Lung (tissue), 12 donors: Measurements from ENCODE around the gene RIOX2. TPM values are rescaled to one million over a fixed set of nuclear protein-coding genes. Genes with fewer than 3 reads are reported as not detected.

Experiments
- ATAC-seq: fragments of 200-7000 bp; cut with Tn5 transposase; one replicate; pipeline ENCODE4 v1.9.1; 2020; ENCODE audit warnings: moderate number of reproducible peaks; ENCODE audit not compliant: insufficient read depth, low FRiP score
- DNase-seq, 3 donors: peaks; one replicate each; pipeline ENCODE4 v3.0.0-alpha.2; 2013 to 2017
- H3K27ac ChIP-seq, 2 donors: one replicate each; pipeline ENCODE4 v1.5.1; 2013; ENCODE audit warnings: mild to moderate bottlenecking in 2 of 2, moderate library complexity in 2 of 2, control low read depth in 1 of 2, inconsistent platforms in 1 of 2, low read depth in 1 of 2, low read length in 1 of 2
- H3K27me3 ChIP-seq, 3 donors: one replicate each; pipeline ENCODE4 v1.5.1; 2013; ENCODE audit warnings: low read length in 2 of 3; ENCODE audit not compliant: control insufficient read depth in 3 of 3, insufficient read depth in 3 of 3
- H3K36me3 ChIP-seq, 4 donors: one replicate each; pipeline ENCODE4 v1.5.1; 2013; ENCODE audit warnings: low read length in 4 of 4, mild to moderate bottlenecking in 1 of 4, moderate library complexity in 1 of 4; ENCODE audit not compliant: control insufficient read depth in 4 of 4, insufficient read depth in 4 of 4
- H3K4me1 ChIP-seq, 5 donors: one replicate each; pipeline ENCODE4 v1.5.1; 2013; ENCODE audit warnings: low read length in 5 of 5, mild to moderate bottlenecking in 2 of 5, moderate library complexity in 1 of 5; ENCODE audit not compliant: control insufficient read depth in 5 of 5, insufficient read depth in 5 of 5
- H3K4me3 ChIP-seq: one replicate; pipeline ENCODE4 v1.5.1; 2013; ENCODE audit warnings: mild to moderate bottlenecking, control low read depth, moderate library complexity
- H3K9ac ChIP-seq, 2 donors: one replicate each; pipeline ENCODE4 v1.5.1; 2013; ENCODE audit warnings: low read length in 2 of 2, control low read depth in 1 of 2; ENCODE audit not compliant: insufficient read depth in 1 of 2
- H3K9me3 ChIP-seq, 4 donors: one replicate each; pipeline ENCODE4 v1.5.1; 2013; ENCODE audit warnings: low read length in 3 of 4, mild to moderate bottlenecking in 1 of 4, moderate library complexity in 1 of 4; ENCODE audit not compliant: control insufficient read depth in 4 of 4, insufficient read depth in 3 of 4
- WGBS, 2 donors: extraction: QIAGEN DNeasy Blood & Tissue Kit; methylation state at CpG; one replicate each; pipeline ENCODE4 v1.1.7; 2013; 5-methylcytosine and 5-hydroxymethylcytosine counted together
- polyA plus RNA-seq, 2 donors: library from polyadenylated mRNA; stranded (reverse); fragments of 200-250 nt; gene quantifications; one replicate each; pipeline ENCODE4 v1.2.1, GENCODE V29; 2013
- total RNA-seq, 2 donors: library from RNA; depleted of rRNA in 1 of 2; stranded (reverse); fragments of >200 nt in 1 of 2; gene quantifications; one replicate each; pipeline ENCODE4 v1.2.1, GENCODE V29; 2014 to 2021
- TF ChIP-seq, protein P1 (sequence below): IDR thresholded peaks from 2 replicates; pipeline ENCODE4 v1.5.1; 2012; ENCODE audit warnings: mild to moderate bottlenecking; ENCODE audit errors: control extremely low read depth, extremely low read depth
- donor health status: control.
- donor health status: control.
- donor health status: Bipolar disorder and iron deficiency.
- donor health status: healthy.
- donor health status: DM: yes; HTN: yes; CAD: no.

Gene RIOX2
- total and polyA plus RNA-seq, 4 donors, result 16.3 to 41.3 (median 22.2) TPM

DNA sequence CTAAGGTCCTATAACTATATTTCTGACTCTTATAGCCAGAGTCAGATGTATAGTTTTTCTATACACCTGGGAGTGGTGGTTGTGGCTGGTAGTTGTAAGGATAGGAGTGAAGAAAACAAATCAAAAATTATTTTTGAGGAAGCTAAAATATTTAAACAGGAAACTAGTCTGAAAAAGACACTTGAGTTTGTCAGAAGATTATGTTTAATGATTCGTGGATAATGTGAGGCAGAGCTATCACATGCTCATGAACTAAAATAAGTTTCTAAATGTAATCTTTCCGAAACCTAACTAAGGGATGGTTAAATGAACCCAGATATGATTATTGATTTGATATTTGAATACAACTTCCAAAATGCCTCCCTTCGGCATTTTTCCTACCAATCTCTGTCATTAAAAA lies 32.5 kb upstream of the RIOX2 start:
- TF ChIP-seq, protein P1, sequence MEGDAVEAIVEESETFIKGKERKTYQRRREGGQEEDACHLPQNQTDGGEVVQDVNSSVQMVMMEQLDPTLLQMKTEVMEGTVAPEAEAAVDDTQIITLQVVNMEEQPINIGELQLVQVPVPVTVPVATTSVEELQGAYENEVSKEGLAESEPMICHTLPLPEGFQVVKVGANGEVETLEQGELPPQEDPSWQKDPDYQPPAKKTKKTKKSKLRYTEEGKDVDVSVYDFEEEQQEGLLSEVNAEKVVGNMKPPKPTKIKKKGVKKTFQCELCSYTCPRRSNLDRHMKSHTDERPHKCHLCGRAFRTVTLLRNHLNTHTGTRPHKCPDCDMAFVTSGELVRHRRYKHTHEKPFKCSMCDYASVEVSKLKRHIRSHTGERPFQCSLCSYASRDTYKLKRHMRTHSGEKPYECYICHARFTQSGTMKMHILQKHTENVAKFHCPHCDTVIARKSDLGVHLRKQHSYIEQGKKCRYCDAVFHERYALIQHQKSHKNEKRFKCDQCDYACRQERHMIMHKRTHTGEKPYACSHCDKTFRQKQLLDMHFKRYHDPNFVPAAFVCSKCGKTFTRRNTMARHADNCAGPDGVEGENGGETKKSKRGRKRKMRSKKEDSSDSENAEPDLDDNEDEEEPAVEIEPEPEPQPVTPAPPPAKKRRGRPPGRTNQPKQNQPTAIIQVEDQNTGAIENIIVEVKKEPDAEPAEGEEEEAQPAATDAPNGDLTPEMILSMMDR, result no peak
- no peak overlapping the region for H3K9ac ChIP-seq
- H3K4me1 ChIP-seq, result peaks cover 0 to 9% (median 0%) of the 10 kb centered on the region in 5 donors
- ATAC-seq (no peak), DNase-seq (no peak)
- no peak overlapping the region for H3K4me3 ChIP-seq
- 70 to 76% methylated on average over 3 of the region's 3 CpGs for WGBS, 2 donors
- H3K36me3 ChIP-seq, result no peaks in the 10 kb centered on the region
- no peaks in the 10 kb centered on the region for H3K27me3 ChIP-seq
- no peaks in the 10 kb centered on the region for H3K9me3 ChIP-seq
- no peak overlapping the region for H3K27ac ChIP-seq

DNA sequence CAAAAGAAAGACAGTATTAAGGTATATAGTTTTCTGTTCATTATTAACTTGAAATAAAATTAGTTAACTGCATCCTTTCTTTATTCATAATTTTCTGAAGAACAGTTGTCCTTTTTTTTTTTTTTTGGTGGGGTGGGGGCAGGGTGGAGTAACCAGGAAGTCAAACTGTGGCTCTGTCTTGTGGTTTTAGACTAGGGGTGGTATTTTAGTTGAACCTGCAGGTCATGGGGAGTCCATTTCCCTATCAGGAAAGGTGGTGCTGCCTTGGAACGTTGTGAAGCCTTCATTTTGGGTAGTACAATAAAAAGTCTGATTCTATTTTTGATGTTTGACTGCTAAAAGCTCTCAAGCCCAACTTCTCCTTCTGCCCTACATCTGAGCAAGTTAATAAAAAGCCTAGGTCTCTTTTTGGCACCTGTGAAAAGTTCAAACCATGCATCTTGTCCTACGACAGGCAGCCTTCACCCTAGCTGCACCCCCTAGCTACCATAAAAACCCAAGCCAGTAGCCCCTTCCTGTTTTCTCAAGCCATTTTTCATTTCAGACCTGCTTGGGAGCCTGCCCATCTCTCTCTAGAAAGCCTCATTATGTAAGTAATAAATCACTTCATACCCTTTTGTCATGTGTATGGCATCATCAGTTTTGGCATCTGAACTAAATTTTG lies 31.2 kb upstream of the RIOX2 start:
- Histone ChIP-seq H3K27me3 (no peaks in the 10 kb centered on the region), H3K9ac (no peak overlapping the region), H3K4me1 (no peaks in the 10 kb centered on the region), H3K4me3 (no peak overlapping the region), H3K36me3 (no peaks in the 10 kb centered on the region), H3K9me3 (no peaks in the 10 kb centered on the region), H3K27ac (no peak overlapping the region)
- ATAC-seq (no peak), DNase-seq (no peak)
- TF ChIP-seq, protein P1, result no peak
- WGBS, 2 donors, result 19 to 41% methylated on average over 2 of the region's 2 CpGs

DNA sequence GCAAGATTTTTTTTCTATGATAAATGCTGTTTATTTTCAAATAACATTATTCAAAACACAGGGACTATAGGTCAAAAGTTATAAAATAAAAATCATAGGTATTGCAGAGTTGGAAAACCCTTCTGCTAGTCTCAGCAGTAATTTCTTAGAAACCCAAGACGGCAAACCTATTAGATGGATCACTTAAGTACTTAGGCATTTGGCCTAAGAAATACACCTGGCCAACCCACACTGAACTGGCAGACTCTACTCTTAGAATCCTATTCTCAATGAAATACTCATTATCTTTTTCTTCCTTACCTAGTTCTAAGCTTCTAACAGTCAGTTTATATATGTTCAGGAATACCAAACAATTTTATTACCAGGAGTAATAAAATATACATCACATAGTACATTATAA lies 30.5 kb upstream of the RIOX2 start:
- Histone ChIP-seq H3K36me3 (no peaks in the 10 kb centered on the region), H3K9ac (no peak overlapping the region), H3K27me3 (no peaks in the 10 kb centered on the region), H3K4me3 (no peak overlapping the region), H3K27ac (no peak overlapping the region), H3K4me1 (no peaks in the 10 kb centered on the region), H3K9me3 (no peaks in the 10 kb centered on the region)
- 98 to 100% methylated on average over 1 of the region's 1 CpG for WGBS, 2 donors
- ATAC-seq, result no peak
- TF ChIP-seq, protein P1, result no peak
- no peak for DNase-seq

DNA sequence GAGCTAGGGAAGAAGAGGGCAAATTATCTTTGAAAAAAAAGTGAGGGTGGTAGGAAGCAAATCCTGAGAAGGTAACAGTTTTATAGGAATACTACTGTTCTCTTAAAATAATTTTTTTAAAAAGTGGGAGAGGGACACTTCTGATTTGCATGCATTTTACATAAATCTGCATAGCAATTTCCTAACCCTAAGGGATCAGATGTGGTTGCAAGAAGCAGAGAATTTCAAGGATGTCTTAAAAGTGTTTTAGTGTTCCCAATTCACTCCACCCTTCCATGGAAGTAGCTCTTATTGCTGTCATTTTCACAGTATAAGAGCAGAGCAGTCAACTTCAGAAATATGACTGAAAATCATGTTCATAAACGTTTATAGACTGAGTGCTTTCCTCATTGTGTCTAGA lies 27.8 kb upstream of the RIOX2 start:
- DNase-seq (no peak), ATAC-seq (no peak)
- Histone ChIP-seq H3K9me3 (no peaks in the 10 kb centered on the region), H3K27ac (no peak overlapping the region), H3K9ac (no peak overlapping the region), H3K36me3 (no peaks in the 10 kb centered on the region), H3K27me3 (no peaks in the 10 kb centered on the region), H3K4me3 (no peak overlapping the region), H3K4me1 (no peaks in the 10 kb centered on the region)
- TF ChIP-seq, protein P1, result no peak
- 25 to 64% methylated on average over 1 of the region's 1 CpG for WGBS, 2 donors
